Measurements from ENCODE around the gene ACACA.

Gene ACACA

GRCh38 chr17:37219876-37220606, 186.6 kb downstream of the ACACA start:
- DNase-seq = no peak

GRCh38 chr17:37218849-37219248, 187.8 kb downstream of the ACACA start:
- DNase-seq = no peak

GRCh38 chr17:37214416-37214815, 192.2 kb downstream of the ACACA start:
- DNase-seq = no peak

- no peak for DNase-seq
Observed at GRCh38 chr17:37213927-37214326, 192.7 kb downstream of the ACACA start.

- DNase-seq = no peak
Observed at GRCh38 chr17:37212179-37212578, 194.5 kb downstream of the ACACA start.

GRCh38 chr17:37211136-37211535, 195.5 kb downstream of the ACACA start:
- DNase-seq = no peak

GRCh38 chr17:37207103-37207502, 199.5 kb downstream of the ACACA start:
- DNase-seq = no peak

- no peak for DNase-seq
Observed at GRCh38 chr17:37206299-37206698, 200.3 kb downstream of the ACACA start.

GRCh38 chr17:37200497-37200896, 206.1 kb downstream of the ACACA start:
- DNase-seq = no peak

- DNase-seq = no peak
Observed at GRCh38 chr17:37197336-37197735, 209.3 kb downstream of the ACACA start.

GRCh38 chr17:37194208-37194607, 212.4 kb downstream of the ACACA start:
- no peak for DNase-seq

GRCh38 chr17:37191219-37191618, 215.4 kb downstream of the ACACA start:
- DNase-seq = no peak

GRCh38 chr17:37190493-37190892, 216.1 kb downstream of the ACACA start:
- no peak for DNase-seq

- DNase-seq = no peak
Observed at GRCh38 chr17:37188157-37188556, 218.5 kb downstream of the ACACA start.

- no peak for DNase-seq
Observed at GRCh38 chr17:37187262-37187661, 219.4 kb downstream of the ACACA start.

- no peak for DNase-seq
Observed at GRCh38 chr17:37182786-37183465, 223.7 kb downstream of the ACACA start.

GRCh38 chr17:37180376-37180775, 226.3 kb downstream of the ACACA start:
- no peak for DNase-seq

GRCh38 chr17:37179893-37180292, 226.7 kb downstream of the ACACA start:
- DNase-seq = no peak

- DNase-seq = no peak
Observed at GRCh38 chr17:37177254-37177870, 229.3 kb downstream of the ACACA start.

GRCh38 chr17:37176723-37177122, 229.9 kb downstream of the ACACA start:
- no peak for DNase-seq

- no peak for DNase-seq
Observed at GRCh38 chr17:37174205-37174604, 232.4 kb downstream of the ACACA start.

GRCh38 chr17:37170881-37171425, 235.7 kb downstream of the ACACA start:
- no peak for DNase-seq

GRCh38 chr17:37168731-37169353, 237.8 kb downstream of the ACACA start:
- no peak for DNase-seq

Measured in stimulated activated CD8-positive, alpha-beta memory T cell treated with anti-CD3 and anti-CD28 coated beads, Interleukin-4, amount 100 ng/mL, for 48 hours (primary cell).